Activated CD8-positive, alpha-beta memory T cell treated with anti-CD3 and anti-CD28 coated beads for 4 hours (primary cell): ENCODE results near the gene VTI1A.

Experiments
- DNase-seq, 2 donors: peaks; one replicate each; pipeline ENCODE4 v3.0.0-alpha.2; 2020; ENCODE audit warnings: low read depth in 2 of 2

The VTI1A gene

GRCh38 chr10:112677689-112678088 is 230.7 kb downstream of the VTI1A start:
- no peak for DNase-seq

DNA sequence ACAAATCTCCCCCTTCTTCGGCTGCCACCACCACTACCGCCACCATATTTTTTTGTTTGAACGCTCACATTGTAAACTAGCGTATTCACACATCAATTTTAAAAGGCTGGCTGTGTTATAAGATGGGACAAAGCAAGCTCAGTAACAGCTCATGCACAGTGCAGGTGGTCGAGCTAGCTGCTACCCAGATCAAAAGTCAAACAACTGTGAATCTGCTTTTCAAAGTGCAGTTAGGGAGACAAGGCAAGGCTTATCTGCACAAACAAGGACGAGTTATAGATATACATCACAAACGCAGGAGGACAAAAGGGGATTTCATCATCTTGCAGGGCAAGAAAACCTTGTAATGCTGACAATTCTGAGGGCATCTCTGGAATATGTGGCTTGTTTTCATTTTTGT is 231.6 kb downstream of the VTI1A start:
- DNase-seq, result no peak

- DNase-seq, result no peak
Measured at GRCh38 chr10:112678987-112679386, 232.0 kb downstream of the VTI1A start.

GRCh38 chr10:112679392-112679791 is 232.4 kb downstream of the VTI1A start:
- no peak for DNase-seq

DNA sequence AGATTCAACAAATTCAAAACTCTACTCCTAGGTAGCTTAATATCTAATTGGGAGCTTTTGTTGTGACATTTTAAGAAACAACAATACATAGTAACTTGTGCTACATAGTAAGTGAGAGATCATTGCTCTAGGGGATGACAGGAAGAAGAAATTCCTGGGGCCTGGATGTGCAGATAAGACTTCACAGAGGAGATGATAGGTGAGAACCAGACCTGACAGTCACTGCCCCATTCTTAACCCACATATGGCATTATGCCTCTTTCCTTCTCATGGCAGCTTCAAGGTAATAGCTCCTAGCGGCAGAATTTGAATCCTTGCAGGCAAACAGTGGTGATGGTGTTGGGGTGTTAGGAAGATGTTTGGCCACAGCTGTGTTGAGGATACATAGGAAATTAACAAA is 233.6 kb downstream of the VTI1A start:
- no peak for DNase-seq

GRCh38 chr10:112687647-112688046 is 240.6 kb downstream of the VTI1A start:
- no peak for DNase-seq

GRCh38 chr10:112689327-112690072 is 242.5 kb downstream of the VTI1A start:
- DNase-seq, result no peak

DNA sequence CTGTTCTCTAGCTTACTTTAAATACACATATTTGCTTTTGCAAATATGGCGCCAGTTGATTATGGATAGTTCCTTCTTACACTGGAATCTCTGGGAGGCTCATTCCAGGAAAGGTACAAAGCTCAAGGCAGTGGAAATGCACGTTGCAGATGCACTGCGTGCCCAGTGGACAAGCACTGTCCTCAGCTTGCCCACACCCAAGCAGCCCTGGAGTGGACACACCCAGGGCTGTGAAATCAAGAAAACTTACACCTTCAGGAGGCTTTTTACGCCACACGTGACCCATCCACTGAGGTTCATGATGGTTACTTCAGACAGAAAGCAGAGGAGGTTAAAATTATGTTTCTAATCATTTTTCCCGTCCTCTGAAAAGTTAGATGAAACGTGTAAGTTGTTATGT is 248.5 kb downstream of the VTI1A start:
- DNase-seq, result no peak

DNA sequence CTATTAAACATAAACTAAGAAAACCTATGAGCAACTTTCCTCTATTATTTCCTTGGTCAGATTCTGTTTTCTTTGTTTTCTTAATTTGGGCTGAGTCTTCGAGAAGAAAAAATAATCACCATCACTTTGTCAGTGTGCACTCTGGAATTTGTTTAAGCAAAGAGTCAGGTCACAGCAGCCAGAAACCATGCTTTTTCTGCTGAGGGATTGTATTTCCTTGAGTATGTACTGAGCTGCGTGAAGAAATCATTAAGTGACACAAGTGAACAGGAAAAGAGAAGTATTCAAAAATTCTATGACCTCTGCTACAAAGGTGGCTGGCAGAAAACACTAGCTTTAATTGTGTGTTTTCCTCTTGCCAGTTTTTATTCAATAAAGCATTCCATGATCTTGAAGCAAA is 249.6 kb downstream of the VTI1A start:
- DNase-seq, result no peak

DNA sequence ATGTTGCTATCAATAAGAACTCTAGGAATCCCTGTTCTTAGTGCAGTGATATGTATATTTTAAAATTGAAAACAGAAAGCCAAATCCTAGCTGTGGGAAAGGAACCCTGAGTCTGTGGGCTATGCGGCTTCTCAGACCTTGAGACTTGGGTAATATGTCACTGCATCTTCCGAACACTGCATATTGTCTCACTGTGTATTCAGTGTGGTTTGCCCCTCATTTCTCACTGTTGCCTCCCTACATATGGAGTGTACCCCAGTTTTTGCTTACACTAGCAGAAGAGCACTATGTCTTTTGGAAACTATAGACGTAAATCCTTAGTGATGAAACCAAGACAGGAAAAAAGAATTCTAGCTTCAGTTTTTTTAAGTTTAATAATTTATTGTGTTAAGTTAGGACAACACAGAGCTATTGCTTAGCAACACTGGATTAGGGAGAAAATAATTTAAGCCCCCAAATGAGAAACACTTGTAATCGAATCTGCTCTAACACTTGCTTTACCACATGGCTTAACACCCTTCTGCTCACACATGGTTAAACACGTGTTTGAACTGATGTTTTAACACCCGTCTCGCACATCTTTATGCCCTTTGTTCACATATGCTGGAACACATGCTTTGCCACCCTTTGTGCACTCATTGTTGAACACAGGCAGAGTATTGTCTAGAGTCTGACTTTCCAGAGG is 251.3 kb downstream of the VTI1A start:
- no peak for DNase-seq

- DNase-seq, result no peak
Measured at GRCh38 chr10:112698818-112699164, 251.8 kb downstream of the VTI1A start.

GRCh38 chr10:112700215-112700671 is 253.2 kb downstream of the VTI1A start:
- DNase-seq, result no peak

DNA sequence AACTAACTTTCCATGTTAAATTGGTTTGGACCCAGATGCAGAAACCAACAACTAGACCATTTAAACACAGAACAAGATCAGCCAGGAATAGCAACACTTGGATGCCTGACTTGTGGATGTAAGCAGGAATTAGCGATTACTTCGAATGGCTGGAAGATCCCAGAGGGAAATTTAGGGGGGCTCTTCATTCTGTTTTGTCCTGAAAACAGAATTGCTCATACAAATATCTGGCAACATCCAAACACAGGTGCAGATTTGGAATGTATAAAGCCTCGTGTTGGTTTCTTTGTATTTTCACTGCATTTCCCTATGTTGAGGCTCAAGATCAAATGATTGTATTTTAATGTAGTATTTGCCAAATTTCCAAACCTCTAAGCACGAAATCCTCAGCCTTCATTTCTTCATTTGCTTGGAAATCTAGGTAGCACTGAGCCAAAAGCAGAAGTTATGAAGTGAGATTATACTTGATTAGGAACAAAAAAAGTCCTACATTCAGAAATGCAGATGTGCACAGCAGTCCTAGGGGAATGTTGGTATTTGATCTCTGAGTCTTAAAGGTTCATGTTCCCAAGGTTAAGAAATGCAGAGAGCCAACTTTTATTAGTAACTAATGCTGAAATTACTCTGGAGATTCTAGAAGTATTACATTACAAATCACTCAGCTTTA is 254.3 kb downstream of the VTI1A start:
- no peak for DNase-seq

DNA sequence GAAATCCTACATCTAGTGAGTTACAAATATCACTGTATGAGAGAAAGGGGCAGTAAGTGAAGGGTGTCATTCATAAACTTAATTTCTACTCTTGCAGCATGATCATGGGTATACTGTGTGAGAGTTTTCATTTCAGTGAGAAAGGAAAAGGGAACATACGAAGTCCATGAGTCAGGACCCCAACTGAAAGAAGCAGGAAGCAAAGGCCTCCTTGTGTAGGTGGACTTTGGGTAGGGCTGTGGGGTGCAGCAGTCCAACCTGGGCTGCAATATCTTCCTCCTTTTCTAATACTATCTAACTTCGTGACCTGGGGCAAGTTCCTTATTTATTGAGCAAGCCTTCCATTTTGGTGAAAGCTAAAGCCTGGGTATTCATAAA is 254.9 kb downstream of the VTI1A start:
- no peak for DNase-seq

- no peak for DNase-seq
Measured at GRCh38 chr10:112706577-112706976, 259.6 kb downstream of the VTI1A start.

DNA sequence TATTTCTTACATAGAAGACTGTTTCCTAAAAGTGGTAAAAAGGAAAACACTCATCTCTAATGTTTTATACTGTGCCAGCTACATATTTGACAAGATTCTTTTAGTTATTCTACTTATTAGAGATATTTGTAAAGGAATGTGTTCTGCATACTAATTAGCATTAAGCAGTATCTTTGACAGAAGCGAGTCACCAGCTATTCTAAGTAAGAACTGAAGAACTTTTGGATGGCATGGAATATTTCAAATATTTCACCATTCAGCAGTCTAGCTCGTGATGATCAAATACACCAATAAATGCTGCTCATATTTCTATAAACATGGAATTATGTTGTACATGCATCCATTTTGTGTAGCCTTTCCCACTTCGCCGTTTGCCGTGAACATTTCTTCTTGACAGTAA is 261.4 kb downstream of the VTI1A start:
- no peak for DNase-seq

DNA sequence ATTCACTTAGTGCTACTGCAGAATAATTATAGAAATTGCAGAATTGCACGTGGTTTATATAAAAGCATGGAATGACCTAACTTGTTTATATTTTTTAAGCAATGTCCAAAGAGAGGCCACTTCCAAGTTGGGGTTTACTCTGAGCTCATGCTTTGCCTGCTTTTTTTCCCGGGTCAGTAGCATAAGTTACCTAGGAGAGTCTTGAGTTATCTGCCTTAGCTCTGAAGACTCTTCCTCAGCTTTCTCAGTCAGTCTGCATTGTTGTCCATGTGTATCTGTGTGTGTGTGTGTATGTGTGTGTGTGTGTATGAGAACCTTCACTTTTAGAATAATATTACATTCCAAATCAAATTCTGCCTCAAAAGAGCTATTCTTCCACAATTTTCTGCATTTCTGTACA is 263.5 kb downstream of the VTI1A start:
- DNase-seq, result no peak

- no peak for DNase-seq
Measured at GRCh38 chr10:112711366-112711765, 264.4 kb downstream of the VTI1A start.

DNA sequence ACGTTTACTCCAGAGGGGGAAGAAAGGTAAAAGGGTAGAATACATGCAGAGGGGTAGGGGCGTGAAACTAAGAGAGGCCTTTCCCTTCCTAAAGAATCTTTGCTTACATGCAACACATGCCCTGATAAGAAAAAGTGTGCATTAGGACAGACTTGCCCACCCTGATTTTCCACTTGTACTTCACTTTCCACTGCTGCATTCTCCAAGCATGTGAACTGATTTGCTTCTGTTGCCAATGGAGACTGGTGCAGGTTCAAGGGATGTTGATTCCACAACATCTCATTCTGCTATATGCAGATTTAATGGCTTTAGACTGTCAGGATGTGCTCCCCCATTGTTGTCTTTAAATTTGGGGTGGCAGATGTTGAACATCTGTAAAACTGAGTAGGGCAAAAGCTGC is 265.5 kb downstream of the VTI1A start:
- no peak for DNase-seq

- no peak for DNase-seq
Measured at GRCh38 chr10:112713411-112713810, 266.4 kb downstream of the VTI1A start.

GRCh38 chr10:112715581-112715980 is 268.6 kb downstream of the VTI1A start:
- no peak for DNase-seq

DNA sequence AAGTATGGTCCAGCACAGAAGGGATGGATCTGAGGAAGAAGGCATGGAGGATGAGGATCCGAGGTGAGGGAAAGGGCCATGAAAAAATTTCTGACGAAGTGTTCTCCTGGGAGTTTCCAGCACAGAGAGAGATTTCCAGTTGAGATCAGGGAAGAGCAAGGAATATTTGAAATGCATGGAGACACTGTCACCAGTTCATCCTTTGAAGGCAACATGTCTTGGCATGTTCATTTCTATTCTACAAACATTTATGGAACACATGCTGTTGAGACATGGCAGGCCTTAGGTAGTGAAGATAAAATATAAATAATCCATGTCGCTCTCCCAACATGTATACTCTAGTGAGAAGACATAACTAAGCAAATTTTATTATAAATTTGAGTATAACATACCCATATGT is 269.1 kb downstream of the VTI1A start:
- DNase-seq, result no peak

DNA sequence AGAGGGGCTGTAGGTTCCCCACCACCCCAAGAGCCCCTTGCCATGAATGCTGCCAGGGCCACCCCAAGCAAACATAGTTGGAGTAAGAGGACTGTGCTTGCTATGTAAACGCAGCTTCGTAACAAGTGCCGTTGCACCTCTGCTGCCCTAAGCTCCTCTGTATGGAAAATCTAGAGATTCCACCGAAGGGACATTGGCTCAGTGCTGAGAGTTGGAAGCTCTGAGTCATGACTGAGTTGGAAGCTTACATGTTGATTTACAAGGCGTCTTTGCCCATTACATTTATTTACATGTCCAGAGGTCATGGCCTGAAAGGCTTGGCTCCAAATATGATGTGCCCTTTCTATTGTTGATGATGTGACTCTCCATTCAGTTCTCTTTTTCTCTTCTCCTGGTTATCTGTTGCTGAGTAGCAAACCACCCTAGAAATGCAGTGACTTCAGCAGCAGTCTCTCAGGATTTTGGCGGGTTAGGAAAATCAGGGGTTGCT is 270.0 kb downstream of the VTI1A start:
- DNase-seq, result no peak
